ENCODE data around the gene TMEFF1.

DNA sequence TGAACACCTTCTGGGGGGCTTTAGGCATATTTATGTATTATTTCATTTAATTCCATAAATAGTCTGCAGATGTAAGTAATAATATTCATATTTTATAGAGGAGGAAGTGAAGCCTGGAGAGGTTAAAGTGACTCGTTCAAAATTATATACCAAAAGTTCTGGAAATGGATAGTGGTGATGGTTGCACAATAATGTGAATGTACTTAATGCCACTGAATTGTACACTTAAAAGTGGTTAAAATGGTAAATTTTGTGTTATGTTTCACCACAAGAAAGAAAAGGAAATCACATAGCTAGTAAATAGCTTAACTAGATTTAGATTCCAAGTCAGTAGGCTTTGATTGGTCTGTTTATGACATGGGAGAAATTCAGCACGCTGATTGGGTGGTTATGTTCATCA, 13.0 kb upstream of the TMEFF1 start:
- TF ChIP-seq RARB (CRISPR knock-in tag; IDR thresholded peaks at IDR 0.05) (no peak), ZFP3 (CRISPR knock-in tag; IDR thresholded peaks at IDR 0.05) (no peak), ZFP30 (CRISPR knock-in tag; IDR thresholded peaks at IDR 0.05) (no peak), ARNTL (CRISPR knock-in tag; IDR thresholded peaks at IDR 0.05; ENCODE audit: borderline replicate concordance, low read depth) (no peak)

All from SK-N-SH treated with all-trans-retinoic acid at 6 μM for 48 hours (cell line).